ENCODE measurements around the gene MKKS. TPM values are rescaled to one million over a fixed set of nuclear protein-coding genes. Genes with fewer than 3 reads are reported as not detected.

MKKS gene
- polyA plus RNA-seq, 2 of the 4 experiments (the other 2 are of a cell fraction) = 24.3 to 85.2 TPM

DNA sequence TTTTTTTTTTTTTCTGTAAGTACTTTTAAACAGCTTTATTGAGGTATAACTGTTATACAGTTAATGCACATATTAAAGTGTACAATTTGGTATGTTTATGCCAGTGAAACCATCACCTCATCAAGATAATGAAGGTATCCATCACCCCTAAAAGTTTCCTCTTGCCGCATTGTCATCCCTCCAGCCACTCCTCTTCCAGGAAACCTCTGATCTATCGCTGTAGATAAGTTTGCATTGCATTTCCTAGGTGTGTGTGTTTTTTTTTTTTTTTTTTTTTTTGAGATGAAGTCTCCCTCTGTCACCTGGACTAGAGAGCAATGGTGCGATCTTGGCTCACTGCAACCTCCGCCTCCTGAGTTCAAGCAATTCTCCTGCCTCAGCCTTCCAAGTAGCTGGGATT, 4.2 kb upstream of the MKKS start:
- WGBS (ENCODE audit: missing lambda C conversion rate) = 92% methylated on average over 4 of the region's 4 CpGs
- ChIA-PET CTCF (interaction anchor here (0.7 to 2.6 kb wide), 3 partner anchors 11 to 343 kb away, joined by 3 to 11 read pairs (median 5); no protein-coding TSS in a partner anchor), POLR2A (no interaction called here)
- no peak overlapping the region for H3K4me2 ChIP-seq
- H3K27ac ChIP-seq = no peak overlapping the region
- H3K4me1 ChIP-seq = peaks cover 18% of the 10 kb centered on the region
- DNase-seq (ENCODE audit: low read depth in 1 of 2, low spot score in 1 of 2) (no peak), FAIRE-seq (no peak), ATAC-seq (no peak)
- TF ChIP-seq MAZ (IDR thresholded peaks at IDR 0.05; ENCODE audit: borderline replicate concordance, low read depth, low read length) (no peak), ZSCAN20 (CRISPR knock-in tag; IDR thresholded peaks at IDR 0.05) (no peak), EP300 (IDR thresholded peaks at IDR 0.05) (no peak), FOXS1 (CRISPR knock-in tag; IDR thresholded peaks at IDR 0.05) (no peak), FOSB (CRISPR knock-in tag; IDR thresholded peaks at IDR 0.05) (no peak), EHMT2 (IDR thresholded peaks at IDR 0.05; ENCODE audit: low read depth) (no peak), RARB (CRISPR knock-in tag; IDR thresholded peaks at IDR 0.05) (no peak), RNF2 (IDR thresholded peaks at IDR 0.05; ENCODE audit: borderline replicate concordance, low read depth) (no peak), POLR2A (IDR thresholded peaks at IDR 0.05; ENCODE audit: low read length) (no peak), CBX2 (IDR thresholded peaks at IDR 0.05; ENCODE audit: borderline replicate concordance, low read depth) (no peak), JUN (IDR thresholded peaks at IDR 0.05) (no peak), MAFK (IDR thresholded peaks at IDR 0.05; ENCODE audit: partially characterized antibody) (no peak), GATA3 (IDR thresholded peaks at IDR 0.05; ENCODE audit: borderline replicate concordance) (no peak), ZC3H11A (IDR thresholded peaks at IDR 0.05) (no peak)
- TF ChIP-seq, protein P1, sequence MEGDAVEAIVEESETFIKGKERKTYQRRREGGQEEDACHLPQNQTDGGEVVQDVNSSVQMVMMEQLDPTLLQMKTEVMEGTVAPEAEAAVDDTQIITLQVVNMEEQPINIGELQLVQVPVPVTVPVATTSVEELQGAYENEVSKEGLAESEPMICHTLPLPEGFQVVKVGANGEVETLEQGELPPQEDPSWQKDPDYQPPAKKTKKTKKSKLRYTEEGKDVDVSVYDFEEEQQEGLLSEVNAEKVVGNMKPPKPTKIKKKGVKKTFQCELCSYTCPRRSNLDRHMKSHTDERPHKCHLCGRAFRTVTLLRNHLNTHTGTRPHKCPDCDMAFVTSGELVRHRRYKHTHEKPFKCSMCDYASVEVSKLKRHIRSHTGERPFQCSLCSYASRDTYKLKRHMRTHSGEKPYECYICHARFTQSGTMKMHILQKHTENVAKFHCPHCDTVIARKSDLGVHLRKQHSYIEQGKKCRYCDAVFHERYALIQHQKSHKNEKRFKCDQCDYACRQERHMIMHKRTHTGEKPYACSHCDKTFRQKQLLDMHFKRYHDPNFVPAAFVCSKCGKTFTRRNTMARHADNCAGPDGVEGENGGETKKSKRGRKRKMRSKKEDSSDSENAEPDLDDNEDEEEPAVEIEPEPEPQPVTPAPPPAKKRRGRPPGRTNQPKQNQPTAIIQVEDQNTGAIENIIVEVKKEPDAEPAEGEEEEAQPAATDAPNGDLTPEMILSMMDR (IDR thresholded peaks at IDR 0.05) = no peak
- no peak overlapping the region for H3K4me3 ChIP-seq
- no peaks in the 10 kb centered on the region for H3K9me3 ChIP-seq

DNA sequence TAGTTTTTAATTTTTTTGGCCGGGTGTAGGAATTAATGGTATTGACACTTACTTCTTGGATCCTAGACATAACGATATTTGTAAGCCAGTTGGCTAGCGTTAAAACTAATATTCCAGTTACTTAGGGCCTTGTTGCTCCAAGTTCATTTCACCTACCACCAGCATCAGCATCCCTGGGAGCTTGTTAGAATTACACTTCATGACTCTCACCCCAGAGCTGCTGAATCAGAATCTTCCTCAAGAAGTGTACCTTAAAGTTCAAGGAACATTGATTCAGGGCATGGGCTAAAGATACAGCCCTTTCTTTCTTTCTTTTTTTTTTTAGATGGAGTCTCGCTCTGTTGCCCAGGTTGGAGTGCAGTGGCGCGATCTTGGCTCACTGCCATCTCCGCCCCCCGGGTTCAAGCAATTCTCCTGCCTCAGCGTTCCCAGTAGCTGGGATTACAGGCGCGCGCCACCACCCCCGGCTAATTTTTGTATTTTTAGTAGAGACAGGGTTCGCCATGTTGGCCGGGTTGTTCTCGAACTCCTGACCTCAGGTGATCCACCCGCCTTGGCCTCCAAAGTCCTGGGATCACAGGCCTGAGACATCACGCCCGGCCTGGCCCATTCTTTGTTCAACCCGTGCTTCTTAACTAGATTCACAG, 2.2 kb upstream of the MKKS start:
- ATAC-seq (no peak), DNase-seq (ENCODE audit: low read depth in 1 of 2, low spot score in 1 of 2) (no peak), FAIRE-seq (no peak)
- ChIA-PET CTCF (interaction anchor here (0.7 to 2.6 kb wide), 7 partner anchors 9 to 457 kb away, joined by 3 to 11 read pairs (median 3); no protein-coding TSS in a partner anchor), POLR2A (interaction anchor here (2.3 kb wide), 1 partner anchor 75 kb away, joined by 15 read pairs; no protein-coding TSS in a partner anchor)
- Histone ChIP-seq H3K27ac (peak overlapping the region; percentile 90 to 96), H3K4me1 (peaks cover 37% of the 10 kb centered on the region), H3K9me3 (no peaks in the 10 kb centered on the region), H3K4me2 (peak overlapping the region; percentile 86), H3K4me3 (peak overlapping the region; percentile 75)
- WGBS (ENCODE audit: missing lambda C conversion rate) = 96% methylated on average over 20 of the region's 20 CpGs
- TF ChIP-seq, protein P2, sequence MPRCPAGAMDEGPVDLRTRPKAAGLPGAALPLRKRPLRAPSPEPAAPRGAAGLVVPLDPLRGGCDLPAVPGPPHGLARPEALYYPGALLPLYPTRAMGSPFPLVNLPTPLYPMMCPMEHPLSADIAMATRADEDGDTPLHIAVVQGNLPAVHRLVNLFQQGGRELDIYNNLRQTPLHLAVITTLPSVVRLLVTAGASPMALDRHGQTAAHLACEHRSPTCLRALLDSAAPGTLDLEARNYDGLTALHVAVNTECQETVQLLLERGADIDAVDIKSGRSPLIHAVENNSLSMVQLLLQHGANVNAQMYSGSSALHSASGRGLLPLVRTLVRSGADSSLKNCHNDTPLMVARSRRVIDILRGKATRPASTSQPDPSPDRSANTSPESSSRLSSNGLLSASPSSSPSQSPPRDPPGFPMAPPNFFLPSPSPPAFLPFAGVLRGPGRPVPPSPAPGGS (IDR thresholded peaks at IDR 0.05) = no peak
- TF ChIP-seq JUN (IDR thresholded peaks at IDR 0.05) = no peak
- no peak for TF ChIP-seq KDM5A (IDR thresholded peaks at IDR 0.05)
- TF ChIP-seq RFX5 (IDR thresholded peaks at IDR 0.05) = no peak
- TF ChIP-seq EHF (CRISPR knock-in tag; IDR thresholded peaks at IDR 0.05) = no peak
- no peak for TF ChIP-seq NFE2L2 (conservative IDR thresholded peaks at IDR 0.05; ENCODE audit: low read length)
- TF ChIP-seq SMC3 (IDR thresholded peaks at IDR 0.05) = no peak
- TF ChIP-seq, protein P3, sequence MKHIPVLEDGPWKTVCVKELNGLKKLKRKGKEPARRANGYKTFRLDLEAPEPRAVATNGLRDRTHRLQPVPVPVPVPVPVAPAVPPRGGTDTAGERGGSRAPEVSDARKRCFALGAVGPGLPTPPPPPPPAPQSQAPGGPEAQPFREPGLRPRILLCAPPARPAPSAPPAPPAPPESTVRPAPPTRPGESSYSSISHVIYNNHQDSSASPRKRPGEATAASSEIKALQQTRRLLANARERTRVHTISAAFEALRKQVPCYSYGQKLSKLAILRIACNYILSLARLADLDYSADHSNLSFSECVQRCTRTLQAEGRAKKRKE (CRISPR knock-in tag; IDR thresholded peaks at IDR 0.05; ENCODE audit: low read depth) = no peak
- TF ChIP-seq ZC3H11A (IDR thresholded peaks at IDR 0.05) = no peak
- TF ChIP-seq HOXB13 (CRISPR knock-in tag; IDR thresholded peaks at IDR 0.05; ENCODE audit: low read depth) = no peak
- no peak for TF ChIP-seq HOXA7 (CRISPR knock-in tag; IDR thresholded peaks at IDR 0.05)
